K562 (cell line): ENCODE data around the gene CEP57. TPM values are rescaled to one million over a fixed set of nuclear protein-coding genes. Genes with fewer than 3 reads are reported as not detected.
A peak's percentile ranks its signal among the peaks of the same experiment; 100 is the strongest.

ENCODE experiments used
- BMI1 ChIP-seq: fragments of 150-350 bp; IDR thresholded peaks from 2 replicates; pipeline ENCODE4 v1.6.1; 2014; ENCODE audit warnings: low read length
- MAFF ChIP-seq: IDR thresholded peaks from 2 replicates; pipeline ENCODE4 v1.6.1; 2012; ENCODE audit warnings: low read length, improper control_type of control experiment
- MAFG ChIP-seq: fragments of 450-650 bp; conservative IDR thresholded peaks from 2 replicates; pipeline ENCODE4 v1.6.1; 2016; ENCODE audit warnings: missing genetic modification characterization, missing compliant biosample characterization
- PYGO2 ChIP-seq: fragments of 450-650 bp; IDR thresholded peaks from 2 replicates; pipeline ENCODE4 v1.6.1; 2016; ENCODE audit warnings: mild to moderate bottlenecking, missing genetic modification characterization, moderate library complexity, missing compliant biosample characterization
- SIRT6 ChIP-seq: IDR thresholded peaks from one replicate; pipeline ENCODE4 v1.6.1; 2012; ENCODE audit warnings: low read depth, mild to moderate bottlenecking, control low read depth, inconsistent platforms, low read length, moderate library complexity
- ZNF282 ChIP-seq: sonication (generic); formaldehyde crosslinking; IDR thresholded peaks from 2 replicates; pipeline ENCODE4 v1.8.1; 2023; ENCODE audit warnings: missing genetic modification reagents
- ZNF668 ChIP-seq: fragments of 250-450 bp; sonication (Bioruptor Pico); IDR thresholded peaks from 2 replicates; pipeline ENCODE4 v1.8.0; 2022; ENCODE audit warnings: mild to moderate bottlenecking, inconsistent platforms
- polyA plus RNA-seq, 8 experiments: library from polyadenylated mRNA; depleted of rRNA in 4 of 8; stranded (reverse) in 5 of 8; unstranded in 3 of 8; fragments of >200 nt; fragmentation: Nextera tagmentation in 2 of 8; fragmentation: Illumina TruSeq in 1 of 8; extraction: Ambion mirVana in 2 of 8; extraction: Trizol in 1 of 8; gene quantifications; 2 replicates each; pipeline versions ENCODE4 v1.2.1 to v1.2.3, GENCODE V29; 2011 to 2014; ENCODE audit warnings: inconsistent platforms in 1 of 8, missing spikeins in 1 of 8
- total RNA-seq, 7 experiments: library from RNA; depleted of rRNA in 6 of 7; stranded (reverse); fragments of >200 nt in 6 of 7; fragmentation: Illumina TruSeq in 2 of 7; extraction: Trizol in 2 of 7; gene quantifications; 2 replicates each; pipeline versions ENCODE4 v1.2.1 to v1.2.3, GENCODE V29; 2011 to 2021; ENCODE audit warnings: low replicate concordance in 1 of 7
- TF ChIP-seq, protein P1 (sequence below): sonication (generic); formaldehyde crosslinking; IDR thresholded peaks from 2 replicates; pipeline ENCODE4 v1.8.0; 2023; ENCODE audit warnings: missing genetic modification reagents, mild to moderate bottlenecking, borderline replicate concordance
- TF ChIP-seq, protein P2 (sequence below), 3 experiments: IDR thresholded peaks in 2 of 3; conservative IDR thresholded peaks in 1 of 3; 2 replicates each; pipeline ENCODE4 v1.5.1; 2011 to 2012; ENCODE audit warnings: low read length in 3 of 3, mild to moderate bottlenecking in 3 of 3, control low read depth in 2 of 3, improper control_type of control experiment in 1 of 3, inconsistent platforms in 1 of 3, low read depth in 1 of 3, mixed read lengths in 1 of 3, moderate library complexity in 1 of 3; ENCODE audit not compliant: insufficient read depth in 2 of 3
- TF ChIP-seq, protein P3 (sequence below): IDR thresholded peaks from 2 replicates; pipeline ENCODE4 v1.6.1; 2012; ENCODE audit warnings: low read depth, low read length, improper control_type of control experiment, borderline replicate concordance

CEP57 gene
- total and polyA plus RNA-seq, 9 of the 15 experiments (the other 6 are each of a cell fraction or from before 2014, with no cell fraction given): 25.1 to 88.1 (median 65.2) TPM

GRCh38 chr11:95845167-95845566, 54.9 kb downstream of the CEP57 start (continued):
- TF ChIP-seq, protein P1, sequence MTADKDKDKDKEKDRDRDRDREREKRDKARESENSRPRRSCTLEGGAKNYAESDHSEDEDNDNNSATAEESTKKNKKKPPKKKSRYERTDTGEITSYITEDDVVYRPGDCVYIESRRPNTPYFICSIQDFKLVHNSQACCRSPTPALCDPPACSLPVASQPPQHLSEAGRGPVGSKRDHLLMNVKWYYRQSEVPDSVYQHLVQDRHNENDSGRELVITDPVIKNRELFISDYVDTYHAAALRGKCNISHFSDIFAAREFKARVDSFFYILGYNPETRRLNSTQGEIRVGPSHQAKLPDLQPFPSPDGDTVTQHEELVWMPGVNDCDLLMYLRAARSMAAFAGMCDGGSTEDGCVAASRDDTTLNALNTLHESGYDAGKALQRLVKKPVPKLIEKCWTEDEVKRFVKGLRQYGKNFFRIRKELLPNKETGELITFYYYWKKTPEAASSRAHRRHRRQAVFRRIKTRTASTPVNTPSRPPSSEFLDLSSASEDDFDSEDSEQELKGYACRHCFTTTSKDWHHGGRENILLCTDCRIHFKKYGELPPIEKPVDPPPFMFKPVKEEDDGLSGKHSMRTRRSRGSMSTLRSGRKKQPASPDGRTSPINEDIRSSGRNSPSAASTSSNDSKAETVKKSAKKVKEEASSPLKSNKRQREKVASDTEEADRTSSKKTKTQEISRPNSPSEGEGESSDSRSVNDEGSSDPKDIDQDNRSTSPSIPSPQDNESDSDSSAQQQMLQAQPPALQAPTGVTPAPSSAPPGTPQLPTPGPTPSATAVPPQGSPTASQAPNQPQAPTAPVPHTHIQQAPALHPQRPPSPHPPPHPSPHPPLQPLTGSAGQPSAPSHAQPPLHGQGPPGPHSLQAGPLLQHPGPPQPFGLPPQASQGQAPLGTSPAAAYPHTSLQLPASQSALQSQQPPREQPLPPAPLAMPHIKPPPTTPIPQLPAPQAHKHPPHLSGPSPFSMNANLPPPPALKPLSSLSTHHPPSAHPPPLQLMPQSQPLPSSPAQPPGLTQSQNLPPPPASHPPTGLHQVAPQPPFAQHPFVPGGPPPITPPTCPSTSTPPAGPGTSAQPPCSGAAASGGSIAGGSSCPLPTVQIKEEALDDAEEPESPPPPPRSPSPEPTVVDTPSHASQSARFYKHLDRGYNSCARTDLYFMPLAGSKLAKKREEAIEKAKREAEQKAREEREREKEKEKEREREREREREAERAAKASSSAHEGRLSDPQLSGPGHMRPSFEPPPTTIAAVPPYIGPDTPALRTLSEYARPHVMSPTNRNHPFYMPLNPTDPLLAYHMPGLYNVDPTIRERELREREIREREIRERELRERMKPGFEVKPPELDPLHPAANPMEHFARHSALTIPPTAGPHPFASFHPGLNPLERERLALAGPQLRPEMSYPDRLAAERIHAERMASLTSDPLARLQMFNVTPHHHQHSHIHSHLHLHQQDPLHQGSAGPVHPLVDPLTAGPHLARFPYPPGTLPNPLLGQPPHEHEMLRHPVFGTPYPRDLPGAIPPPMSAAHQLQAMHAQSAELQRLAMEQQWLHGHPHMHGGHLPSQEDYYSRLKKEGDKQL: no peak
- TF ChIP-seq, protein P2, sequence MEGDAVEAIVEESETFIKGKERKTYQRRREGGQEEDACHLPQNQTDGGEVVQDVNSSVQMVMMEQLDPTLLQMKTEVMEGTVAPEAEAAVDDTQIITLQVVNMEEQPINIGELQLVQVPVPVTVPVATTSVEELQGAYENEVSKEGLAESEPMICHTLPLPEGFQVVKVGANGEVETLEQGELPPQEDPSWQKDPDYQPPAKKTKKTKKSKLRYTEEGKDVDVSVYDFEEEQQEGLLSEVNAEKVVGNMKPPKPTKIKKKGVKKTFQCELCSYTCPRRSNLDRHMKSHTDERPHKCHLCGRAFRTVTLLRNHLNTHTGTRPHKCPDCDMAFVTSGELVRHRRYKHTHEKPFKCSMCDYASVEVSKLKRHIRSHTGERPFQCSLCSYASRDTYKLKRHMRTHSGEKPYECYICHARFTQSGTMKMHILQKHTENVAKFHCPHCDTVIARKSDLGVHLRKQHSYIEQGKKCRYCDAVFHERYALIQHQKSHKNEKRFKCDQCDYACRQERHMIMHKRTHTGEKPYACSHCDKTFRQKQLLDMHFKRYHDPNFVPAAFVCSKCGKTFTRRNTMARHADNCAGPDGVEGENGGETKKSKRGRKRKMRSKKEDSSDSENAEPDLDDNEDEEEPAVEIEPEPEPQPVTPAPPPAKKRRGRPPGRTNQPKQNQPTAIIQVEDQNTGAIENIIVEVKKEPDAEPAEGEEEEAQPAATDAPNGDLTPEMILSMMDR (IDR thresholded peaks at IDR 0.05 in 2 of 3, conservative IDR thresholded peaks at IDR 0.05 in 1 of 3; ENCODE audit: insufficient read depth in 2 of 3, low read depth in 1 of 3, low read length in 3 of 3): no peak
- TF ChIP-seq PYGO2: no peak
- TF ChIP-seq SIRT6: no peak
- TF ChIP-seq, protein P3, sequence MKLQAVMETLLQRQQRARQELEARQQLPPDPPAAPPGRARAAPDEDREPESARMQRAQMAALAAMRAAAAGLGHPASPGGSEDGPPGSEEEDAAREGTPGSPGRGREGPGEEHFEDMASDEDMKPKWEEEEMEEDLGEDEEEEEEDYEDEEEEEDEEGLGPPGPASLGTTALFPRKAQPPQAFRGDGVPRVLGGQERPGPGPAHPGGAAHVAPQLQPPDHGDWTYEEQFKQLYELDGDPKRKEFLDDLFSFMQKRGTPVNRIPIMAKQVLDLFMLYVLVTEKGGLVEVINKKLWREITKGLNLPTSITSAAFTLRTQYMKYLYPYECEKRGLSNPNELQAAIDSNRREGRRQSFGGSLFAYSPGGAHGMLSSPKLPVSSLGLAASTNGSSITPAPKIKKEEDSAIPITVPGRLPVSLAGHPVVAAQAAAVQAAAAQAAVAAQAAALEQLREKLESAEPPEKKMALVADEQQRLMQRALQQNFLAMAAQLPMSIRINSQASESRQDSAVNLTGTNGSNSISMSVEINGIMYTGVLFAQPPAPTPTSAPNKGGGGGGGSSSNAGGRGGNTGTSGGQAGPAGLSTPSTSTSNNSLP: no peak
- no peak for TF ChIP-seq ZNF282 (CRISPR knock-in tag)
- TF ChIP-seq MAFF: peak; percentile 60
- TF ChIP-seq ZNF668 (CRISPR knock-in tag): no peak
- TF ChIP-seq MAFG (tag): peak; percentile 37; the same call in 1 of the 2 replicates
- TF ChIP-seq BMI1: no peak
